SU-DHL-6 (cell line): Measurements from ENCODE around the gene CCDC40.

ENCODE experiments used
- H2AFZ ChIP-seq: fragments of 200-600 bp; sonication (generic); 2 replicates; pipeline ENCODE4 v1.6.1; 2014; ENCODE audit warnings: low read depth, mild to moderate bottlenecking, moderate library complexity, mixed read lengths, antibody characterized with exemption, low read length; ENCODE audit not compliant: severe bottlenecking
- H3F3A ChIP-seq: fragments of 200-600 bp; shearing (Covaris generic); 2 replicates; pipeline ENCODE4 v1.6.0; 2016; ENCODE audit warnings: antibody characterized with exemption, mild to moderate bottlenecking; ENCODE audit not compliant: insufficient read depth
- H3K27ac ChIP-seq: fragments of 200-600 bp; sonication (generic); 2 replicates; pipeline ENCODE4 v1.5.1; 2016; ENCODE audit warnings: low read depth, mild to moderate bottlenecking, low read length, moderate library complexity, mixed read lengths
- H3K27me3 ChIP-seq: fragments of 200-600 bp; sonication (generic), shearing (Covaris generic); 2 replicates; pipeline ENCODE4 v1.6.0; 2014; ENCODE audit warnings: mild to moderate bottlenecking, low read length
- H3K36me3 ChIP-seq: fragments of 200-600 bp; sonication (generic); 2 replicates; pipeline ENCODE4 v1.6.1; 2014; ENCODE audit warnings: mild to moderate bottlenecking, low read length, mixed read lengths
- H3K4me2 ChIP-seq: fragments of 300-600, 200-600 bp; shearing (Covaris generic), sonication (generic); 2 replicates; pipeline ENCODE4 v1.6.0; 2014; ENCODE audit warnings: low read length, low read depth, mild to moderate bottlenecking; ENCODE audit not compliant: poor library complexity, severe bottlenecking
- H3K4me3 ChIP-seq: fragments of 200-600 bp; sonication (generic); 2 replicates; pipeline ENCODE4 v1.5.1; 2014; ENCODE audit warnings: antibody characterized with exemption, low read length, mild to moderate bottlenecking, mixed read lengths; ENCODE audit not compliant: insufficient read depth, poor library complexity, severe bottlenecking
- H3K79me2 ChIP-seq: fragments of 200-600 bp; sonication (generic); 2 replicates; pipeline ENCODE4 v1.6.1; 2014; ENCODE audit warnings: mild to moderate bottlenecking, low read length, moderate library complexity; ENCODE audit not compliant: insufficient read depth
- H3K9ac ChIP-seq: fragments of 200-600 bp; sonication (generic); 2 replicates; pipeline ENCODE4 v1.7.0; 2014; ENCODE audit warnings: mild to moderate bottlenecking, low read length
- H3K9me2 ChIP-seq: fragments of 200-600 bp; sonication (generic); replicated peaks from 2 replicates; pipeline ENCODE4 v1.6.1; 2014; ENCODE audit warnings: low read length; ENCODE audit not compliant: insufficient read depth
- H3K9me3 ChIP-seq: fragments of 200-600 bp; sonication (generic); 2 replicates; pipeline ENCODE4 v1.6.1; 2014; ENCODE audit warnings: low read length, mixed read lengths; ENCODE audit not compliant: insufficient read depth
- H4K20me1 ChIP-seq: fragments of 200-600 bp; sonication (generic); 2 replicates; pipeline ENCODE4 v1.6.1; 2014; ENCODE audit warnings: low read depth, mild to moderate bottlenecking, antibody characterized with exemption, low read length, moderate library complexity, mixed read lengths
- CTCF ChIP-seq: fragments of 200-600 bp; sonication (generic); IDR thresholded peaks from one replicate; pipeline ENCODE4 v1.5.1; 2017; ENCODE audit warnings: antibody characterized with exemption, mild to moderate bottlenecking, low read length, moderate library complexity; ENCODE audit not compliant: insufficient read depth, poor library complexity, severe bottlenecking
- EZH2phosphoT487 ChIP-seq: fragments of 200-600 bp; sonication (generic), shearing (Covaris generic); conservative IDR thresholded peaks from 2 replicates; pipeline ENCODE4 v1.6.1; 2018; ENCODE audit warnings: mild to moderate bottlenecking, antibody characterized with exemption, low read length, moderate library complexity, mixed read lengths

The CCDC40 gene

GRCh38 chr17:80111702-80112470 lies 75.4 kb downstream of the CCDC40 start:
- Histone ChIP-seq H3K79me2 (no peaks in the 10 kb centered on the region), H4K20me1 (no peaks in the 10 kb centered on the region), H2AFZ (no peak overlapping the region), H3K4me3 (no peak overlapping the region), H3K4me2 (no peak overlapping the region), H3K9me3 (no peaks in the 10 kb centered on the region), H3F3A (no peaks in the 10 kb centered on the region), H3K36me3 (no peaks in the 10 kb centered on the region), H3K9ac (no peak overlapping the region), H3K27ac (no peak overlapping the region), H3K9me2 (no peaks in the 10 kb centered on the region), H3K27me3 (no peaks in the 10 kb centered on the region)
- TF ChIP-seq EZH2phosphoT487: no peak
- TF ChIP-seq CTCF: no peak

- H3K79me2 ChIP-seq: no peaks in the 10 kb centered on the region
- H3F3A ChIP-seq: no peaks in the 10 kb centered on the region
- no peak overlapping the region for H3K9ac ChIP-seq
- no peaks in the 10 kb centered on the region for H3K27me3 ChIP-seq
- no peaks in the 10 kb centered on the region for H3K36me3 ChIP-seq
- no peak overlapping the region for H3K4me3 ChIP-seq
- H4K20me1 ChIP-seq: no peaks in the 10 kb centered on the region
- no peak overlapping the region for H3K27ac ChIP-seq
- no peak overlapping the region for H2AFZ ChIP-seq
- TF ChIP-seq CTCF: no peak
- no peak for TF ChIP-seq EZH2phosphoT487
- no peaks in the 10 kb centered on the region for H3K9me3 ChIP-seq
- H3K4me2 ChIP-seq: no peak overlapping the region
- no peaks in the 10 kb centered on the region for H3K9me2 ChIP-seq
Observed at GRCh38 chr17:80112471-80113032, 76.1 kb downstream of the CCDC40 start.

GRCh38 chr17:80113033-80113484 lies 76.6 kb downstream of the CCDC40 start:
- Histone ChIP-seq H3K4me3 (no peak overlapping the region), H3F3A (no peaks in the 10 kb centered on the region), H3K9me3 (no peaks in the 10 kb centered on the region), H2AFZ (no peak overlapping the region), H3K27ac (no peak overlapping the region), H3K9ac (no peak overlapping the region), H4K20me1 (no peaks in the 10 kb centered on the region), H3K9me2 (no peaks in the 10 kb centered on the region), H3K27me3 (no peaks in the 10 kb centered on the region), H3K79me2 (no peaks in the 10 kb centered on the region), H3K36me3 (no peaks in the 10 kb centered on the region), H3K4me2 (no peak overlapping the region)
- no peak for TF ChIP-seq EZH2phosphoT487
- no peak for TF ChIP-seq CTCF
